IMR-90 (cell line): ENCODE measurements around the gene UPK2. TPM values are rescaled to one million over a fixed set of nuclear protein-coding genes. Genes with fewer than 3 reads are reported as not detected.

Experiments
- ATAC-seq: fragments of 200-7000 bp; cut with Tn5 transposase; 2 replicates; pipeline ENCODE4 v1.9.1; 2020; ENCODE audit warnings: low read depth, mild to moderate bottlenecking, moderate library complexity
- BruUV-seq: library from RNA; stranded (reverse); fragments of 400-500 nt; replicated peaks from 2 replicates; lab custom pipeline; 2021; lab: Mats Ljungman, UMichigan
- CTCF ChIA-PET: fragments of 300-600 bp; formaldehyde crosslinking; extraction: SDS; loops from one replicate; lab custom pipeline; 2021; ENCODE audit warnings: antibody characterized with exemption; lab: Yijun Ruan, JAX
- POLR2A ChIA-PET: fragments of 300-600 bp; sonication (Branson Sonifier 250); formaldehyde crosslinking; loops from one replicate; lab custom pipeline; 2022; ENCODE audit warnings: antibody characterized with exemption; ENCODE audit not compliant: unreplicated experiment; lab: Charles Lee
- DNase-seq: peaks from one replicate; pipeline ENCODE4 v3.0.0; 2013
- H2AFZ ChIP-seq: replicated peaks from 2 replicates; pipeline ENCODE3; 2013; ENCODE audit warnings: low read length, mild to moderate bottlenecking; ENCODE audit not compliant: poor library complexity
- H2AK5ac ChIP-seq: 2 replicates; pipeline ENCODE4 v1.6.1; 2013; ENCODE audit warnings: low read depth, low read length, inconsistent platforms
- H2AK9ac ChIP-seq: replicated peaks from 2 replicates; pipeline ENCODE3; 2013; ENCODE audit warnings: mild to moderate bottlenecking, low read depth, low read length, moderate library complexity; ENCODE audit not compliant: poor library complexity
- H2BK120ac ChIP-seq: 2 replicates; pipeline ENCODE4 v1.6.1; 2013; ENCODE audit warnings: low read depth, low read length, inconsistent platforms
- H2BK15ac ChIP-seq: 3 replicates; pipeline ENCODE4 v1.6.1; 2013; ENCODE audit warnings: low read depth, low read length, inconsistent platforms
- H2BK20ac ChIP-seq: 2 replicates; pipeline ENCODE4 v1.6.1; 2013; ENCODE audit warnings: low read depth, mild to moderate bottlenecking, inconsistent platforms, low read length, moderate library complexity
- H2BK5ac ChIP-seq: 2 replicates; pipeline ENCODE4 v1.6.1; 2013; ENCODE audit warnings: mild to moderate bottlenecking, low read depth, low read length, inconsistent platforms; ENCODE audit not compliant: poor library complexity, severe bottlenecking
- H3K14ac ChIP-seq: replicated peaks from 2 replicates; pipeline ENCODE4 v1.6.1; 2013; ENCODE audit warnings: low read depth, low read length, inconsistent platforms
- H3K18ac ChIP-seq: 2 replicates; pipeline ENCODE4 v1.6.1; 2013; ENCODE audit warnings: low read depth, low read length, control low read depth
- H3K23ac ChIP-seq: 2 replicates; pipeline ENCODE4 v1.6.1; 2013; ENCODE audit warnings: low read depth, low read length, inconsistent platforms
- H3K27ac ChIP-seq: 2 replicates; pipeline ENCODE4 v1.5.1; 2013; ENCODE audit warnings: mild to moderate bottlenecking, control low read depth, low read length; ENCODE audit not compliant: insufficient read depth
- H3K27me3 ChIP-seq: 2 replicates; pipeline ENCODE4 v1.6.1; 2013; ENCODE audit warnings: low read length; ENCODE audit not compliant: control insufficient read depth, insufficient read depth
- H3K36me3 ChIP-seq: 2 replicates; pipeline ENCODE4 v1.6.1; 2013; ENCODE audit warnings: low read length, mixed read lengths; ENCODE audit not compliant: control insufficient read depth, insufficient read depth
- H3K4ac ChIP-seq: 2 replicates; pipeline ENCODE4 v1.6.1; 2013; ENCODE audit warnings: low read depth, low read length, inconsistent platforms
- H3K4me1 ChIP-seq: 2 replicates; pipeline ENCODE4 v1.6.1; 2013; ENCODE audit warnings: low read length, mixed read lengths; ENCODE audit not compliant: control insufficient read depth, insufficient read depth
- H3K4me2 ChIP-seq: 2 replicates; pipeline ENCODE4 v1.6.1; 2013; ENCODE audit warnings: low read depth, mild to moderate bottlenecking, control low read depth, low read length, moderate library complexity
- H3K4me3 ChIP-seq: 2 replicates; pipeline ENCODE4 v1.5.1; 2013; ENCODE audit warnings: low read depth, mild to moderate bottlenecking, control low read depth, low read length, moderate library complexity; ENCODE audit not compliant: insufficient read depth
- H3K56ac ChIP-seq: 2 replicates; pipeline ENCODE4 v1.6.1; 2013; ENCODE audit warnings: low read length, inconsistent platforms; ENCODE audit not compliant: insufficient read depth; ENCODE audit errors: extremely low read depth
- H3K79me1 ChIP-seq, 2 experiments: 2 replicates each; pipeline ENCODE4 v1.6.1; 2013; ENCODE audit warnings: low read length in 2 of 2, inconsistent platforms in 1 of 2, low read depth in 1 of 2
- H3K9ac ChIP-seq: 2 replicates; pipeline ENCODE4 v1.6.1; 2013; ENCODE audit warnings: low read depth, low read length, control low read depth
- H3K9me1 ChIP-seq: 2 replicates; pipeline ENCODE4 v1.6.1; 2013; ENCODE audit warnings: low read length, inconsistent platforms; ENCODE audit not compliant: insufficient read depth
- H3K9me3 ChIP-seq: 2 replicates; pipeline ENCODE4 v1.6.1; 2013; ENCODE audit warnings: low read length; ENCODE audit not compliant: control insufficient read depth, insufficient read depth
- H4K20me1 ChIP-seq: 2 replicates; pipeline ENCODE4 v1.6.1; 2013; ENCODE audit warnings: low read length, inconsistent platforms; ENCODE audit not compliant: insufficient read depth
- H4K5ac ChIP-seq: 2 replicates; pipeline ENCODE4 v1.6.1; 2013; ENCODE audit warnings: mild to moderate bottlenecking, low read depth, low read length, control low read depth
- H4K8ac ChIP-seq, 2 experiments: 2 replicates each; pipeline ENCODE4 v1.6.1; 2013; ENCODE audit warnings: low read depth in 2 of 2, low read length in 2 of 2, control low read depth in 1 of 2, inconsistent platforms in 1 of 2
- H4K91ac ChIP-seq: 2 replicates; pipeline ENCODE4 v1.6.1; 2013; ENCODE audit warnings: low read depth, low read length, inconsistent platforms; ENCODE audit not compliant: insufficient read depth
- BHLHE40 ChIP-seq: fragments of 150-350 bp; IDR thresholded peaks from 2 replicates; pipeline ENCODE4 v1.6.1; 2016; ENCODE audit warnings: mild to moderate bottlenecking, low read depth, low read length
- CEBPB ChIP-seq: IDR thresholded peaks from 2 replicates; pipeline ENCODE4 v1.6.1; 2012; ENCODE audit warnings: low read depth, low read length, improper control_type of control experiment
- CHD1 ChIP-seq: IDR thresholded peaks from 2 replicates; pipeline ENCODE4 v1.6.1; 2012; ENCODE audit warnings: low read depth, low read length, improper control_type of control experiment
- FOS ChIP-seq: fragments of 150-350 bp; IDR thresholded peaks from 2 replicates; pipeline ENCODE4 v1.6.1; 2016; ENCODE audit warnings: low read depth, low read length
- MAFK ChIP-seq: IDR thresholded peaks from 2 replicates; pipeline ENCODE4 v1.6.1; 2012; ENCODE audit warnings: low read depth, low read length, improper control_type of control experiment
- MAZ ChIP-seq: IDR thresholded peaks from 2 replicates; pipeline ENCODE4 v1.6.1; 2012; ENCODE audit warnings: low read depth, mild to moderate bottlenecking, low read length, improper control_type of control experiment, moderate library complexity, borderline replicate concordance
- MXI1 ChIP-seq: IDR thresholded peaks from 2 replicates; pipeline ENCODE4 v1.6.1; 2012; ENCODE audit warnings: low read depth, mild to moderate bottlenecking, low read length, moderate library complexity, borderline replicate concordance
- NFE2L2 ChIP-seq: fragments of 150-350 bp; IDR thresholded peaks from 2 replicates; pipeline ENCODE4 v1.6.1; 2016; ENCODE audit warnings: low read depth, mild to moderate bottlenecking, low read length
- RAD21 ChIP-seq: IDR thresholded peaks from 2 replicates; pipeline ENCODE4 v1.6.1; 2012; ENCODE audit warnings: low read length, improper control_type of control experiment
- RFX5 ChIP-seq: IDR thresholded peaks from 2 replicates; pipeline ENCODE4 v1.8.0; 2012; ENCODE audit warnings: low read depth, mild to moderate bottlenecking, low read length, moderate library complexity
- SMC3 ChIP-seq: fragments of 150-350 bp; IDR thresholded peaks from 2 replicates; pipeline ENCODE4 v1.6.1; 2016; ENCODE audit warnings: low read depth, mild to moderate bottlenecking, antibody characterized with exemption, low read length, moderate library complexity
- WGBS, 2 experiments: methylation state at CpG; one replicate each; pipeline versions ENCODE4 v1.1.5 to v1.1.7; 2013; ENCODE audit warnings: missing lambda C conversion rate in 2 of 2; ENCODE audit not compliant: insufficient read length in 1 of 2; ENCODE audit errors: extremely low coverage in 2 of 2; 5-methylcytosine and 5-hydroxymethylcytosine counted together
- dilution Hi-C: fragments of 300-500 bp; cut with HindIII; formaldehyde crosslinking; loops from one replicate; pipeline ENCODE4 v1.14.3; 2018; ENCODE audit warnings: low sequenced_read_pairs; ENCODE audit not compliant: unreplicated experiment
- in situ Hi-C: fragments of 300-500 bp; cut with MboI; formaldehyde crosslinking; loops from 3 replicates; pipeline ENCODE4 v1.14.3; 2019; ENCODE audit warnings: low sequenced_read_pairs, inconsistent platforms, mixed read lengths
- intact Hi-C: fragments of 100-400 bp; cut with micrococcal nuclease; formaldehyde crosslinking; loops from 2 replicates; pipeline ENCODE4 v1.10.0; 2022
- polyA plus RNA-seq, 3 experiments: library from polyadenylated mRNA; depleted of rRNA; stranded (reverse); fragments of >200 nt; gene quantifications; 2 replicates each; pipeline ENCODE4 v1.2.3, GENCODE V29; 2012; ENCODE audit warnings: low replicate concordance in 1 of 3
- total RNA-seq: library from RNA; depleted of rRNA; stranded (reverse); fragments of >200 nt; gene quantifications from 2 replicates; pipeline ENCODE4 v1.2.3, GENCODE V29; 2012
- TF ChIP-seq, protein P1 (sequence below): fragments of 150-350 bp; IDR thresholded peaks from 2 replicates; pipeline ENCODE4 v1.6.1; 2017; ENCODE audit warnings: mild to moderate bottlenecking, antibody characterized with exemption, low read length, low read depth
- TF ChIP-seq, protein P2 (sequence below): fragments of 150-350 bp; IDR thresholded peaks from 2 replicates; pipeline ENCODE4 v1.6.1; 2016; ENCODE audit warnings: low read depth, mild to moderate bottlenecking, low read length, moderate library complexity, borderline replicate concordance

UPK2 gene
- total and polyA plus RNA-seq, 2 of the 4 experiments (the other 2 are of a cell fraction), result 0.26 TPM; not detected in 1

DNA sequence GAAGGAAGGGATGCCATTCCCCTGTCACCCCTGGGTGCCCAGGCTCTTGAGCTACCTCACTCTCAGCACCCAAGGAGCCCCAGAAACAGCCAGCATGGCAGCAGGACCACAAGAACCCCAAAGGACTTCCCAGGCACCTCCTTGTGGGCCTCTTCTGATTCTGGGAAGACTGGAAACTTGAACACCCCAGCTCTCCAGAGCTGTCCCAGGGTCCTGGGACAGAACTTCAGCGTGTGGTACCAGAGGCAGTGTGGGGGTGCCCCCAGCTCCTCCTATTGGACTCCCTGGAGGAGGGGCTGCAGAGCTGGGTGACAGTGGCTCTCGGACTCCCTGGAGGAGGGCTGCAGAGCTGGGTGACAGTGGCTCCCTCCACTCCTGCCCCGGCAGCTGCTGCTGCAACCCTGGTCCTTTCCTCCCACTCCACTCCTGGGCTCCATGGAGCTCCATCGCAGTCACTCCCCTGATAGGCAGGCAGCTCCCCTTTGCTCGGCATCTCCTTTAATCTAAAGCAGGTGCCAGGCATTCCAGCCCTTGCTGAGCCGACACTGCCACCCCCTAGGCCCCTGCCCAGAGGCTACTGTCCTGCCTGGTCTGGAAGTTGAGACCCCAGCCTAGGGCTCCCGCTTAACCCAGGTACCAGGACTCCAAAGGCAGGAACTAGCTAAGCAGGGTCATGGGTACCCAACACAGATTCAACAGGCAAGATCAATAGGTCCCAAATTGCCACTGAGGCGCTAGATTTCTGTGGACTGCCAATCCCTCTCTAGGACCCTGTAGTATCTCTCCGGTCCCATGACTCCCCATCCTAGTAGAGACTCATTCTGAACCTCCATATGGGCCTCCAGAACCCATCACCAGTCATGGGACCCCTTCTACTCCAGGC lies 33.1 kb upstream of the UPK2 start:
- H3K14ac ChIP-seq, result peak overlapping the region; percentile 99
- H2BK20ac ChIP-seq, result no peak overlapping the region
- H3K36me3 ChIP-seq, result no peaks in the 10 kb centered on the region
- dilution Hi-C loops (no loop called here), intact Hi-C loops (no loop called here), in situ Hi-C loops (no loop called here)
- peak overlapping the region; percentile 11 to 55; a peak in 2 of 4 replicates for H4K8ac ChIP-seq
- DNase-seq (no peak), ATAC-seq (no peak)
- peaks cover 26% of the 10 kb centered on the region for H3K4me1 ChIP-seq
- TF ChIP-seq RFX5 (no peak), FOS (no peak), BHLHE40 (no peak), SMC3 (no peak), CEBPB (no peak), CHD1 (no peak), MXI1 (no peak), MAFK (no peak), RAD21 (no peak), NFE2L2 (no peak), MAZ (no peak)
- TF ChIP-seq, protein P1, sequence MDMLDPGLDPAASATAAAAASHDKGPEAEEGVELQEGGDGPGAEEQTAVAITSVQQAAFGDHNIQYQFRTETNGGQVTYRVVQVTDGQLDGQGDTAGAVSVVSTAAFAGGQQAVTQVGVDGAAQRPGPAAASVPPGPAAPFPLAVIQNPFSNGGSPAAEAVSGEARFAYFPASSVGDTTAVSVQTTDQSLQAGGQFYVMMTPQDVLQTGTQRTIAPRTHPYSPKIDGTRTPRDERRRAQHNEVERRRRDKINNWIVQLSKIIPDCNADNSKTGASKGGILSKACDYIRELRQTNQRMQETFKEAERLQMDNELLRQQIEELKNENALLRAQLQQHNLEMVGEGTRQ, result no peak
- TF ChIP-seq, protein P2, sequence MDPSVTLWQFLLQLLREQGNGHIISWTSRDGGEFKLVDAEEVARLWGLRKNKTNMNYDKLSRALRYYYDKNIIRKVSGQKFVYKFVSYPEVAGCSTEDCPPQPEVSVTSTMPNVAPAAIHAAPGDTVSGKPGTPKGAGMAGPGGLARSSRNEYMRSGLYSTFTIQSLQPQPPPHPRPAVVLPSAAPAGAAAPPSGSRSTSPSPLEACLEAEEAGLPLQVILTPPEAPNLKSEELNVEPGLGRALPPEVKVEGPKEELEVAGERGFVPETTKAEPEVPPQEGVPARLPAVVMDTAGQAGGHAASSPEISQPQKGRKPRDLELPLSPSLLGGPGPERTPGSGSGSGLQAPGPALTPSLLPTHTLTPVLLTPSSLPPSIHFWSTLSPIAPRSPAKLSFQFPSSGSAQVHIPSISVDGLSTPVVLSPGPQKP, result no peak
- H2BK5ac ChIP-seq, result peak overlapping the region; percentile 92
- peak overlapping the region; percentile 60; the same call in 1 of the 2 replicates for H3K56ac ChIP-seq
- H3K23ac ChIP-seq, result peak overlapping the region; percentile 99
- peak overlapping the region; percentile 94 for H4K91ac ChIP-seq
- CTCF ChIA-PET, result interaction anchor here (1.1 to 1.6 kb wide), 2 partner anchors 14 to 132 kb away, joined by 4 read pairs; partner anchors contain the start of gene DDX6
- peak overlapping the region; percentile 100 for H3K9ac ChIP-seq
- no peaks in the 10 kb centered on the region for H3K9me3 ChIP-seq
- no TSS peak for BruUV-seq
- no peaks in the 10 kb centered on the region for H3K27me3 ChIP-seq
- H4K5ac ChIP-seq, result no peak overlapping the region
- H2AFZ ChIP-seq, result peak overlapping the region; percentile 13
- no peaks in the 10 kb centered on the region for H3K9me1 ChIP-seq
- no peak overlapping the region for H3K18ac ChIP-seq
- H2BK120ac ChIP-seq, result peak overlapping the region; percentile 76
- H2BK15ac ChIP-seq, result no peak overlapping the region
- peak overlapping the region; percentile 97 for H2AK5ac ChIP-seq
- H3K4me2 ChIP-seq, result peak overlapping the region; percentile 91
- H2AK9ac ChIP-seq, result peak overlapping the region; percentile 63
- POLR2A ChIA-PET, result interaction anchor here (1.9 kb wide), 1 partner anchor 13 kb away, joined by 13 read pairs; no protein-coding TSS in a partner anchor
- 37% methylated on average over 4 of the region's 9 CpGs; no CpG with 5 or more reads in 1 of the 2 experiments for WGBS, 2 experiments
- peak overlapping the region; percentile 97 for H3K4ac ChIP-seq
- H3K79me1 ChIP-seq, result peaks cover 8 to 50% of the 10 kb centered on the region in 2 experiments; a peak in 3 of 4 replicates
- H3K27ac ChIP-seq, result peak overlapping the region; percentile 99
- H4K20me1 ChIP-seq, result peaks cover 61% of the 10 kb centered on the region
- H3K4me3 ChIP-seq, result peak overlapping the region; percentile 99
